Subcutaneous adipose tissue (tissue), 4 donors: ENCODE data around the gene PRKRA. TPM values are rescaled to one million over a fixed set of nuclear protein-coding genes. Genes with fewer than 3 reads are reported as not detected.

Experiments
- CTCF ChIP-seq: fragments of 450-650 bp; IDR thresholded peaks from one replicate; pipeline ENCODE4 v1.5.1; 2016; ENCODE audit warnings: low read depth, mild to moderate bottlenecking, control low read depth, antibody characterized with exemption, moderate library complexity
- total RNA-seq, 4 donors: library from RNA; depleted of rRNA; stranded (reverse); fragments of >200 nt; gene quantifications; one replicate each; pipeline ENCODE4 v1.1.0, GENCODE V29; 2016

Gene PRKRA
- total RNA-seq, 4 donors from 2014 or later: 57.1 to 77.8 (median 61.9) TPM

DNA sequence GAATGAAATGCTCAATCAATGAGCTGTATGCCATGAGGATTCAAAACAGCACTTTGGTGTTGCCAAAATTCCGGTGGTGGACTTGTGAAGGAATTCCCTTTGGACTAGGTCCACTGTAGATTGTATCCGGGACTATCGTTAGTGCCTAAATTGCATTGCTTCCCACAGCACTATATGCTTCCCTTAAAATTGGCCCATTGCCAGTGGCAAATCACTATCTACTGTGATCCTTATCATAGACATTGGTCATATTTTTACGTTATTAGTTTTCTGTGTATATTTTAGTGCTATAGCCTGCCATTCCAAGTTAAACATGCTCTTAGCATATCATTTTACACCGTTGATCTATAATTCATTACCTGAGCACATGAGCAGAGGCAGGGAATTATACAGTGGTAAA lies 1.9 kb upstream of the PRKRA start:
- no peak for TF ChIP-seq CTCF

DNA sequence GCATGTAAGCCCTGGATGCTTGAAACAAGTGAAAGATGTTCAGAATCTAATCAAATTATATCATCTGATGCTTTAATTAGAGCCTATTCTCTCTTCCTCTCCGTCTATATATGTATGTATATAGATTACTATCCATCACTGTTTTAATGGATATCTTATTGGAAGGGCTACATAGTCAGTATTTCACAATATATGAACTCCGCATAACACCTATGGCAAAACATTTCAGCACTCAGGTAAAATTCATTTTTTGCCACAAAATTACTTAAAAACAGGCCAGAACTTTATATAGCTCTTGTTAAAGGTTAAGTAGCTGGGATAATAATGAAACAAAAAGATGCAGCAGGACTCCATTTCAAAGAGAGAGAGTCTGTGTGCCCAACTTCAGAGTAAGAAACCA lies 1.4 kb upstream of the PRKRA start:
- no peak for TF ChIP-seq CTCF

DNA sequence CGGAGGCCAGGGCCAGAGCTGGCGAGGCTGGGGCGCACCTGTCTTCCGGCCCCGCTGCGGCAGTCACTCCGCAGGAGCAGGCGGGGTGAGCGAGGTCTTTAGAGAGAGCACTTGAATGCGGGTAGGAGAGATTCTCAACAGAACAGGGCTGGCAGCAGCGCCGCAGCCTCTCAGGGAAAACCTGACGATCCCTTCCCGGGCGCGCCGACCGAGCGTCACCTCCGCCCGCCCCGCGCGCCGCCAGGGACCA lies 526 bp downstream of the PRKRA start:
- no peak for TF ChIP-seq CTCF

DNA sequence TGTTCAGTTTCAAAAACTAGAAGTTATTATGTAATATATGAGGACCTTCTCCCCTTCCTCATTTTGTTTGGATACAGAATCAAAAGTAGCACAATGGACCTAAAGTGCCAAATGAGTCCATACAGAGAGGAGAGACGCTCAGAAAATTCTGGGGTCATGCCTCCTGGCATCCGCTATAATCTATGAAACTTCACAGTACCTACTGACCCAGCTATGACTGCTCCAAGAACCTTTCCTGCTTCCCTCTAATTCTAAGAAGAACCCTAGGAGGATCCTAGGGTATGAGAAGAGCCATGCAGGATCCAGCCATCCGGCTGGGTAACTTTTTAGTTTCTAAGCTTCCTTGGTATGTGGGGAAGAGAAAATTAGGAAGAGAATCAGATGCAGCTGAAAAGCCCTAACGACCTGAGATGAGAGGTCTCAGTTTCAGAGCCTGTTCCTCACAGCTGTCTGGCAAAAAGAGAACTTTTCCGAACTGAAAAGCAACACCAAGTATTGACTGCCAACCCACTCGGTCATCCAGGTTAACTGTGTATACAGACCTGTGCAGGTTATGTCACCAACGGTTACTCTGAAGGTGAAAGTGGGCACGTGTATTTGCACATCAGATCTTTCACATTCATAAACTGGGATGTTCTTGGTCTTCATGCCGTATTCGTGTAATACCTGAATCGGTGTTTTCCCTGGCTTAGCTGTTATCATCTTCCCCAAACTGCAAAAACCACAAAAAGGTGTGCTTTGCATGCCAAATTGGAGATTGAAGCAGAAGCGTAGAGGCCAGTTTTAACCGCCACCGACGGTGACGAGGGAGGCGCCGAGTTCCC lies 1.1 kb downstream of the PRKRA start:
- no peak for TF ChIP-seq CTCF

- no peak for TF ChIP-seq CTCF
These were observed 1.9 kb downstream of the PRKRA start for GRCh38 chr2:178448968-178449661.

- TF ChIP-seq CTCF: no peak
These were observed 9.5 kb downstream of the PRKRA start for GRCh38 chr2:178441426-178441825.

DNA sequence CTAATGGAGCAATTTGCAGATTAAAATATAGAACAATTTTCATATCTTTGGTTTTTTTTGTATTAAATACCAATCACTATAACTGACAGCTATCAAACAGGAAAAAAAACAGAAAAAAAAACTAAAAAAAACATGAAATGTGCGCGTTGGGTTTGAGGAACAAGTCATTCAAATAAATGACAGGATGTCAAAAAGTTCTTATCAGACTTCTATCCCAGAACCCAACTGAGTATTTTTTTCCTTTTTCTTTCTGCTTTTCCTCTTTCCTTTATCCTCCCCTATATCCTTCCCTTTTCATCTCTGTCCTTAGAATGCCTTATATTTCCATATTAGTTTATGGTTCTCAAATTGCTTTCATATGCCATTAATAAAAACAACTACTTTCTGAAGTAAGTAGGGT lies 14.3 kb downstream of the PRKRA start:
- TF ChIP-seq CTCF: no peak
